Stromal cell of bone marrow (primary cell): ENCODE results near the gene LRRC10B.
A peak's percentile ranks its signal among the peaks of the same experiment; 100 is the strongest.
"Not testable (repeated sequence)": the region's sequence is repeated elsewhere in the genome, so short reads cannot be mapped to it uniquely, and the experiment has no call there.

Experiments used
- DNase-seq: peaks from one replicate; pipeline ENCODE4 v3.0.0-alpha.2; 2012; ENCODE audit warnings: low read depth

The LRRC10B gene

DNA sequence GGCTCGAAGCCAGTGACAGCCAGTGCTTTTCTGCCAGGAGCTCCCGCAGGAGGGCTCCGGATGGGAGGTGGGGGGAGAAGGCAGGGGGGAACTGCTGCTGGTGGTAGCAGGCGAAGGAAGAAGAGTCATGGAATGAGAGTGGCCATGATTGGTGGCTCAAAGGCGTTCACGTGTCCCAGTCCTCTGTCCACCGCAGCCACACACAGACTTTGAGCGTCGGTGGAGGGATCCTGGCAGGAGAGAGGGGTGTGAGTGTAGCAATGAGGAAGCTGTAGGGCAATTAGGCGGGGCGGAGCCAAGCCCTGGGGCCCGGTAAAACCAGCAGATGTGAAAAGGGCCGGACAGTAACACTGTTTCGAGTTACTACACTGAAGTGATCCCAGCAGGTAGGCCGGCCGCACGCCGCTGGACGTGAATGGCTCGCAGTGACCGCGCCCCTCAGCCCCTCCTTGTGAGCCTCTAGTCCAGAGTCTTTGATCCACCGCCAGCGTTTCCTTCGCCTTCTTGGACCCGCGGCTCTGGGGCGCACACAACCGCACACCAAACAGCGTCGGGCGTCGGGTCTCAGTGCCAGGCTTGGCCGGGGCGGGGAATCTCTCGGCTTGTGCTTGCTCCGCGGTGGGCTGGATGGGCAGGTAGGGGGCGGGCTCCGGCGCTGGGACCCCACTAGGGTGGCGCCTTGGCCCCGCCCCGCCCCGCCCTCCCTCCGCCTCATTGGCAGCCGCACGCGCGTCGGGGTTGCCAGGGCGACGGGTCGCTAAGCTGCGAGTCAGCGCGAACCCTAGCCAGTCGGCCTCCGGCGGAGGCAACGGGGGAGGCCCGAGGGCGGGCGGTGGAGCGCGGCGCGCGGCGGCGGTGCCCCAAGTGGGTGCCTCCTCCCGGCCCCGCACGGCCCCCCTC is at the start of gene LRRC10B:
Gene LRRC10B (plus strand): TSS at position 788 of the 900 bp plus-strand sequence. CDS start 250 bp downstream, outside the sequence.
- DNase-seq, result no peak

GRCh38 chr11:61460474-61460881 is 48.1 kb upstream of the LRRC10B start:
- no peak for DNase-seq

DNA sequence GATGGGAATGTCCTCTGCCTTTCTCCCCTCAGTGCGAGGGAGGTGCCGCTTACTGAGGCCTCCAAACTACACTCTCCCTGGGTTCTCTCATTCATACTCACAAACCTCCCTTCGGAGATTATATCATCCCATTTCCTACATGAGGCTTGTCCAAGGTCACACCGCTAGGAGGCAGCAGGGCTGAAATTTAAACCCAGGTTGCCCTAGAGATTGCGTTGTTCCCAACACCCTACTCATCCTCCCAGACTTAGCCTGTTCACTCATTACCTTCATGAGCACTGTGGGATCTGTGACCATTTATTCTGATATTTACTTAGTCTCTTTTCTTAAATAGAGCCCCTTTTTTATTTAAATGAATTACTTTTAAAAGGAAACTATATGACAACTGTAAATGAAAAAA is 47.6 kb upstream of the LRRC10B start:
- DNase-seq, result no peak

GRCh38 chr11:61467602-61468001 is 40.9 kb upstream of the LRRC10B start:
- not testable (repeated sequence) for DNase-seq

DNA sequence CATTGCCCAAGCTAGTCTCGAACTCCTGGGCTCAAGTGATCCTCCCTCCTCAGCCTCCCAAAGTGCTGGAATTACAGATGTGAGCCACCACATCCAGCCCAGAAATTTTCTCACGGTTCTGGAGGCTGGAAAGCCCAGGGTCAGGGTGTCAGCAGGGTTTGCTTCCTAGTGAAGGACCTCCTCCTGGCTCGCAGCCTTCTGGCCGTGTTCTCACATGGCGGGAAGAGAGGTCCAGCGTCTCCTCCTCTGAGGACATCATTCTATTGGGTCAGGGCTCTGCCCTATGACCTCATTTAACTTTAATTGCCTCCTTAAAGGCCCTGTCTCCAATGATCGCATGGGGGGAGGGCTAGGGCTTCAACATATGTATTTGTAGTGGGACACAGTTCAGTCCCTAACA is 40.5 kb upstream of the LRRC10B start:
- no peak for DNase-seq

DNA sequence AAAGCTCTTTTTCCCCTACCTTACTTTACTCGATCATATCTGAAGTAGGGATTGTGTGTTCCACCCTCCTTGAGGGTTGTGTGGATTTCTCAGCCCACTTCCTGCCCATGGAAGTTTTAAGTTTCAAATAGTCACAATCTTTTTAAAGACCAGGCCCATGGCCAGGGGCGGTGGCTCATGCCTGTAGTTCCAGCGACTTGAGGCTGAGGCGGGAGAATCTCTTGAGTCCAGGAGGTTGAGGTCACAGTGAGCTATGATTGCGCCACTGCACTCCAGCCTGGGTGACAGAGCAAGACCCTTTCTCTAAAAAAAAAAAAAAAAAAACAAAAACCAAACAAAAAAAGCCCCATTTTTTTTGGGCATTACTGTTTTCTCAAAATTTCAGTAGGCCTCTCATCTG is 36.3 kb upstream of the LRRC10B start:
- peak; percentile 76 for DNase-seq

- peak; percentile 93 for DNase-seq
Observed at GRCh38 chr11:61472868-61473267, 35.7 kb upstream of the LRRC10B start.

DNA sequence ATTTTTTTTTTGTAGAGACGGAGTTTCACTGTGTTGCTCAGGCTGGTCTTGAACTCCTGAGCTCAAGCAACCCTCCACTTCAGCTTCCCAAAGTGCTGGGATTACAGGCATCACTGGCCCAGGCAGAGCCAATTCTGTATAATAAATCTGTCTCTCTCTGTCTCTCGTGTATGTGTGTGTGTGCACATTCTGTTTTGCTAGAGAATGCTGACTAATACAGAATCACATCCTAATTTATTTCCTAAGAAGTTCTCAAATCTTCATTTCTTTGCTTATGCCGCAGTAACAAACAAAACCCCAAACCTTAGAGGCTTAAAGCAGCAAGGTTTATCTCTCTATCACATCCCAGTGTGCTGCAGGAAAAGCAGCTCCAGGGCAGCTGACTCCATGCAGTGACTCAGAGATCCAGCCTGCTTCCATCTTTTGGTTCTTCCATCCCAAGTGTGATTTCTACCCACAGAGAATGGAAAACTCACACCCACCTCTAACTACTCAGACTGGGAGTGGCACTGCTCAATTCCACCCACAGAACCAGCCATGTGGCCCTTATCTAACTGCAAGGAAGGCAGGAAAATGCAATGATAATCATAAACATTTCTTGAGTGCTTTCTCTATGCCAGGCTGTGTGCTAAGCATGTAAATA is 35.1 kb upstream of the LRRC10B start:
- peak; percentile 63 for DNase-seq

DNA sequence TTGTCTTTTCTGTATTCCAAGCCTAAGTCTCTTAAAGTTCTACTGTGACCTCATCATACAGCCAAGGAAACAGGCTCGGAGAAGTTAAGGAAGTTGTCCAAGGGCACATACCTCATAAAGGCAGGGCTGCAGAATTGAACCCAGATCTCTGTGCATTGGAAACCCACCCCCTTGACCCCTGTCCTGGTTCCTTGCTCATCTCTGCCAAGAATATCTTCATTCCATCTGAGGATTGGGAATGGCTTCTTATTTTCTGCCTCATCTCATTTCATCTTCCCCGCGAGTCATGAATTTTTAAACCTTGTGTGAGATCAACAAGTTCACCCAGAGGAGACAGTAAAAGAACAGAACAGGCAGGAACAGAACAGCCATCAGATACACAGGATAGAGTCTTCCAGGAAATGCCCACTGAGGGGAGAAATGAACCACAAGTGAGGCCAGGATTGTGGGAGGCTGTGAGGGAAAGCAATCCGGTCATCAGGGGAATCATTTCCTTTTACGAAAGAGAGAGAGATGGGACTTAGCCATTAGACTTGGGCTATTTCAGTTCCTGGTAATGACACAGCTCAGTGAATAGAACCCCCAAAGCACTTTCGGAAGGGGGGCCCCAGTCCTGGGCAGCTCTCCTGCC is 34.4 kb upstream of the LRRC10B start:
- no peak for DNase-seq

GRCh38 chr11:61475433-61475832 is 33.1 kb upstream of the LRRC10B start:
- DNase-seq, result no peak

- no peak for DNase-seq
Observed at GRCh38 chr11:61476371-61476770, 32.2 kb upstream of the LRRC10B start.

- no peak for DNase-seq
Observed at GRCh38 chr11:61477126-61477525, 31.4 kb upstream of the LRRC10B start.

GRCh38 chr11:61477727-61478148 is 30.8 kb upstream of the LRRC10B start:
- DNase-seq, result no peak

DNA sequence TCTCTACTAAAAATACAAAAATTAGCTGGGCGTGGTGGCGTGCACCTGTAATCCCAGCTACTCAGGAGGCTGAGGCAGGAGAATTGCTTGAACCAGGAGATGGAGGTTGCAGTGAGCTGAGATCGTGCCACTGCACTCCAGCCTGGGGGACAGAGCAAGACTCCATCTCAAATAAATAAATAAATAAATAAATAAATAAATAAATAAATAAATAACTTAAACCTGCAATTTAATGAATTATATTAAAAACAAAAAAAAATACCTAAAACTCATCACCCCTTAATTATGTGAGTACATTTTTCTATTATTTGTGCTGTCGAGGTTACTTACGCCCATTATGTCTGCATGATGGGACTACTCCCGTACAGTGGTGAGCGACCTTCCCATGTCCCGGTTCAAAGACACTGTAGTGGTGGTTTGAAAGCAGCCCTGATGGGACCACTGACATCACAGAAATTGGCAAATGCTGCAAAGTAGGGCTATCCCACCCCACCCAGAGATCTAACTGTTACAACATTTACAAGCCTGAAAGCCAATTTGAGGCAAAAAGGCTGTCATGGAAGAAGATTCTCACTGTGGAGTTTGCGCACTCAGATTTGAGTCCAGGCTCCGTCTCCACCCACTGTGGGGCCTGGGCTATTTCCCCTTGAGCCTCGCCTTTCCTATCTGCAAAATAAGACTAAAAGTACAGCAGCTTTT is 29.0 kb upstream of the LRRC10B start:
- not testable (repeated sequence) for DNase-seq

DNA sequence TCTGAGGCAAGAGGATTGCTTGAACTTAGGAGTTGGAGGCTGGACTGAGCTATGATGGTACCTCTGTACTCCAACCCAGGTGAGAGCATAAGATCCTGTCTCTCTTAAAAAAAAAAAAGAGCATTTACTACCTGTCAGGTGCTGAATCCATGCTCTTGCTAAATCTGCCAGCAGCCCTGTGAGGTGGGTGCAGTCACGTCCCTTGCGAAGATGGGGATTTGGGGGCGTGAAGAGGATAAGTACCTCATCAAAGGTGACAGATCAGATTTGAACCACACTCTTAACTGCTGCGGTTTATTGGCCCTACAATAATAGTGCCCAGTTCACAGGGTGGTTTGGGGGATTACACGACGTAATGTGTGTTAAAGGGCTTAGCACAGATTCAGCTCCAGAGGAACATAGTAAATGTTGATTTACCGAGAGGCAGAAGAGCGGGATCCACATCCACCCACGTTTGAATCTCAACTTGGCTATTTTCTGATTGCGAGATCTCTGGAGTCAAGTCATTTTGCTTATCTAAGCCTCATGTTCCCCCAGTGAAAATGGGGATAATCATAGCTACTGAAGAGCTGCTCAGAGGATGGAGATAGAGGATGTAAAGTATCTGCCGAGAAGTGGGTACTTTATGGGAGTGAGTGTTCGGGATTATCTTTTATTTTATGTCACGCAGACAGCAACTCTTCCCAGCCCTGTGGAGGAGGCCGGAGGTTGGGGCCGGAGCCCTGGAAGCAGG is 28.1 kb upstream of the LRRC10B start:
- no peak for DNase-seq

DNA sequence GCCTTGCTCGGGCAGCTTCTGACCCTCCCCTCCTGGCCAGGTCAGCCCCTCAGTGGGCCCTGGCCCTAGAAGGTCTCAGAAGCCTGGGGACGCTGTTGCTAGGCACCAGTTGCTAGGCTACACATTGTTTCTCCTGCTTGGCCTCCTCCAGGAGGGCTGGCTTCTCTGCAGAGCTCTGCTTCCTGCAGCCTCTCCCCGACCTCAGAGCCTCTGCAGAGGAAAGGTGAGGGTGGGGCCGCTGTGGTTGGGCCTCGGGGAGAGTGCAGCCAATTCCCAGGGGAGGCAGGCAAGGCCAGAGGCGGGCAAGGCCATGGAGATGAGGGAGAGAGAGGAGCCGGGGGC is 27.6 kb upstream of the LRRC10B start:
- DNase-seq, result no peak

DNA sequence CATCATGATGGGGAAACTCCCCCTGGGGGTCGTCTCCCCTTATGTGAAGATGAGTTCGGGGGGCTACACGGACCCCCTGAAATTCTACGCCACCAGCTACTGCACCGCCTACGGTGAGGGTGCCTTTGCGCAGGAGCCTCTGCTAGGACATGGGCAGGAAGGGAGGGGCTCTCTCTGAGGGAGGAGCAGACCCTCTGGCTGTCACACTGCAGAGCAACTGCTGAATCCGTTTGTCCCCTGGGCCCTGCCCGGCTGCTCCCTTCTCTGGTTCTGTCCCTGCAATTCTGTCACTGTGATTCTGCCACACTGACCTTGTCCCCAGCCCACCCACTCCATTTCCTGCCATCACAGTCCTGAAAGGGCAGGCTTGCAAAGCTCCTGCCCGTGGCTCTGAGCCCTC is 26.7 kb upstream of the LRRC10B start:
- DNase-seq, result no peak

GRCh38 chr11:61482513-61482912 is 26.0 kb upstream of the LRRC10B start:
- DNase-seq, result no peak

DNA sequence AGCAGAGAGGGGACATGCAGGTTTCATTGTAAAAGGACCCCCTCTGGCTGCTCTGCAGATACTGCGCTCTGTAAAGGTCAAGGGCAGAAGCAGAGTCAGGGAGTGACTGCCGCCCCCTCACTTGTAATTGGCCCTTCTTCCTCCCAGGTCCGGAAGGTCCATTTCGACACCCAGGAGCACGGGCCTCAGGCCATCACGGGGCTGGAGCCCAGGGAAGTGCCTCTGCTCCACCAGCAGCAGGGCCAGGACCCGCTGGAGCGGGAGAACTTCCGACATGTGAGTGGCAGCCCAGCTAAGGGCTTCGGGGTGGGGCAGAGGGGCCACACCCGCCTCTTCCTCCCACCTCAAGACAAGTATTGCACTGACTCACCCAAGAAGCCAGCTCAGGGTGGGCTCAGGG is 24.0 kb upstream of the LRRC10B start:
- DNase-seq, result no peak

DNA sequence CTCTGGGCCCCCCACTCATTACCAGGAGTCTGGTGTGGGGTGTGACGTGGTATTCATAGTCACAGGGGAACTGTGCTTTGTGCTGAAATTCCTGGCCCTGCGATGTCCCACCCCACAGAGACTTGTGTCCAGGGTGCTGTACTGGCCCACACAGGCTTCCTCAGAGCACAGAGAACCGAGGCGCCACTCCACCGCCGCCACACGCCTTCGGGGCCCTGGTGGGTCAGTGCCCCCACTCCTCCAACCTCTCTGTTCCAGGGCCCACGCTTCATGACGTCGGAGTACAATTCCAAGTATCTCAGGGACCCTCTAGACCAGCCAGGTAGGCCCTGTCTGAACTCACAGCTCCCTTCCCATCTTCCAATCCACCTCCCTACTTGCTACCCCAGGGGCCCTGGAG is 23.5 kb upstream of the LRRC10B start:
- DNase-seq, result no peak

- no peak for DNase-seq
Observed at GRCh38 chr11:61486011-61486620, 22.4 kb upstream of the LRRC10B start.
